Inferior parietal cortex (tissue), 1 donor: ENCODE results near the gene NAA25.
A peak's percentile ranks its signal among the peaks of the same experiment; 100 is the strongest.
"Not testable (repeated sequence)": the region's sequence is repeated elsewhere in the genome, so short reads cannot be mapped to it uniquely, and the experiment has no call there.

Experiments
- DNase-seq: peaks from one replicate; pipeline ENCODE4 v3.0.0-alpha.2; 2016; ENCODE audit errors: extremely low spot score

NAA25 gene

DNA sequence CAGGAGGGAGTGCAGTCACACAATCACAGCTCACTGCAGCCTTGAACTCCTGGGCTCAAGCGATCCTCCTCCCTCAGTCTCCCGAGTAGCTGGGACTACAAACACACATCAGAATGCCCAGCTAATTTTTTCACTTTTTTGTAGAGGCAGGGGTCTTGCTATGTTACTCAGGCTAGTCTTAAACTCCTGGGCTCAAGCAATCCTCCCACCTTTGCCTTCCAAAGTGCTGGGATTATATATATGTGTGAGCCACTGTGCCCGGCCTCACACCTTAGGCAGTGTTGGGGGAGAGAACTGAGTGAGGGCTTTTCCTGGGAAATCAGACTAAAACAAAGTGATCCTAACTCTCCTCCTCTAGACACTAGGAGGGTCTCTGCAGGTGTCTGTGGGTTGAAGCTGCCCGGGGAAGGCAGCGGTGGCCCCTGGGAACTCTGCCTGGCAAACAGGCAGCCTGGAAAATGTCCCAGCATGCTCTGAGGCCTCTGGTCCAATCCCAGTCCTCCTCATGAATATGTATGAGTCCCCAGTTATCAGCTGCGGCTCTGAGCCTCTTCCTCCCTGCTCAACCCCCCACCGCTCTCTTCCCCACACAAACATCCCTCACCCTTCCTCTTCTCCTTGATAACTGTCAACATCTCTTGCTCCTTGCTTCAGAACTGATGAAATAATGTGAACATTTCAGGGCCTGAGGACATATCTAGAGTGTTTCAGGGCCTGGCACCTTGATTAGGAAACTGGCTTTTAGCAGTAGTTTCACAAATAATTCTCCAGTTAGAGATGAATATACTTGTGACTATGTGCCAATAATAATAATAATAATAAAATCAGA, 7.9 kb upstream of the NAA25 start:
- DNase-seq: peak; percentile 91

DNA sequence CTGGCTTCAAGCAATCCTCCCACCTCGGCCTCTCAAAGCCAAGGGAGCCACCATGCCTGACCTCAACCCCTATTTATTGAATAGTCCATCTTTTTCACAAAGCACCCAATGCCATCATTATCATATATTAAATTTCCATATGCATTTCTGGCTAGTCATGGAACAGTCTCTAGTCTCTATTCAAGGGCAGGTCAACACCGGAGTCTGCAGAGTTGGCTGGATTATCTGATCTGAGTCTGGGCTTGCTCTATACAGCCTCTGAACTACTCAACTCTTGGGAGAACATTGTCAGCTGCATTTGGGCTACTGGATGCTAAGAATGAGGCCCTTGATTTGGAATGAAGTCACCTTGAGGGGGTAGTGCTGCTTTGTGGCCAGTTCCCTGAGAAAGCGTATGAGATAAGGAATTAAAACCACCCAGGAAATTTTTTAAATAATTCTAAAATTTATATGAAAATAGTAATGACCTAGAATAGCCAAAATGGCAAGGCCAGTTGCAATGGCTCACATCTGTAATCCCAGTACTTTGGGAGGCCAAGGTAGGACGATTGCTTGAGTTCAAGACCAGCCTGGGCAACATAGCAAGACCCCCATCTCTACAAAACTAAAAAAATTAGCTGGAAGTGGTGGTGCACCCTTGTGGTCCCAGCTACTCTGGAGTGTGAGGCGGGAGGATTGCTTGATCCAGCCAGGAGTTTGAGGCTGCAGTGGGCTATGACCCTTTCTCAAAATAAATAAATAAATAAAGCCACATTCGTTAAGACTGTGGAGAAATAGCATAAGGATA, 6.9 kb upstream of the NAA25 start:
- DNase-seq: no peak

DNA sequence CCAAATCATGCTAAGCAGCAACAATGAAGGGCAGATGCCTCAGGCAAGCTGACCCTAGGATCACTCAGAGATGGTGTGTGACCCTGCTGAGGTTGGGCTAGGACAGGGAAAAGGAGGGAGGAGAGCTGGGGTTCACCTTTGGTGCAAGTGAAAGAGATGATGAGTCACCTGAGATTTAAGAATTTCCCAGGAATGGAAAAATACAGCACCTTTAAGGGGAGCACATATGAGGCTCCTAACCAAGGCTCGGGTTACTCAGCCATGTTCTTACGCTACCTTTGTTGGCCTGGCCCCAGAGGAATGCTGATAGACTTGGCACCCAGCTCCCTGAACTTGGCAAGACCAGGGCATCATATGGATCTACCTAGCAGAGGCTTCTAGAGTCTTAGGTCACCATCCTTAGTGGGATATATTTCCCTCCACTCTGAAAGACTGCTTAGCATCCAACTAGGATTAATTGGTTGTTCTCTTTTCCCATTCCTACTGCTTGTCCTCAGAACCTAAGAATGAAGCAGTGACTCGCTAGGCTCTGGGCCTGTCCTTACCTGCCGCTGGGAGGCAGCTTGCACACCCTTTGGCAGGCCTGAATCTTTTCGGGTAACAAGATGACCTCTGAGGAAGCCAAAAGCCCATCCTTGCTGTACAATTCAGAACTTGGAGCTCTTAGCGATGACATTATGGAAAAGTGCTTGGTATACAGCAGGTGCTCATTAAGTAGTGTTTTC, 4.0 kb upstream of the NAA25 start:
- no peak for DNase-seq

DNA sequence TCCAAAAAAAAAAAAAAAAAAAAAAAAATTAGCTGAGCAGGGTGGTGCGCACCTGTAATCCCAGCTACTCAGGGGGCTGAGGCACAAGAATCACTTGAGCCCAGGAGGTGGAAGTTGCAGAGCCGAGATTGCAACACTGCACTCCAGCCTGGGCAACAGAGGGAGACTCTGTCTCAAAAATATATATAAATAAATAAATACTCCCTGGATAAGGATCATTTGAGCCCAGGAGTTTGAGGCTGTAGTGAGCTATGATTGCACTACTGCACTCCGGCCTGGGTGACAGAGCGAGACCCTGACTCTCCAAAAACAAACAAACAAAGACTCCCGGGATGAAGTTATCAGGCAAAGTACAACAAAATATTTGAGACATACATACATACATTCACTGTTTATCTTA, 3.3 kb upstream of the NAA25 start:
- DNase-seq: no peak

DNA sequence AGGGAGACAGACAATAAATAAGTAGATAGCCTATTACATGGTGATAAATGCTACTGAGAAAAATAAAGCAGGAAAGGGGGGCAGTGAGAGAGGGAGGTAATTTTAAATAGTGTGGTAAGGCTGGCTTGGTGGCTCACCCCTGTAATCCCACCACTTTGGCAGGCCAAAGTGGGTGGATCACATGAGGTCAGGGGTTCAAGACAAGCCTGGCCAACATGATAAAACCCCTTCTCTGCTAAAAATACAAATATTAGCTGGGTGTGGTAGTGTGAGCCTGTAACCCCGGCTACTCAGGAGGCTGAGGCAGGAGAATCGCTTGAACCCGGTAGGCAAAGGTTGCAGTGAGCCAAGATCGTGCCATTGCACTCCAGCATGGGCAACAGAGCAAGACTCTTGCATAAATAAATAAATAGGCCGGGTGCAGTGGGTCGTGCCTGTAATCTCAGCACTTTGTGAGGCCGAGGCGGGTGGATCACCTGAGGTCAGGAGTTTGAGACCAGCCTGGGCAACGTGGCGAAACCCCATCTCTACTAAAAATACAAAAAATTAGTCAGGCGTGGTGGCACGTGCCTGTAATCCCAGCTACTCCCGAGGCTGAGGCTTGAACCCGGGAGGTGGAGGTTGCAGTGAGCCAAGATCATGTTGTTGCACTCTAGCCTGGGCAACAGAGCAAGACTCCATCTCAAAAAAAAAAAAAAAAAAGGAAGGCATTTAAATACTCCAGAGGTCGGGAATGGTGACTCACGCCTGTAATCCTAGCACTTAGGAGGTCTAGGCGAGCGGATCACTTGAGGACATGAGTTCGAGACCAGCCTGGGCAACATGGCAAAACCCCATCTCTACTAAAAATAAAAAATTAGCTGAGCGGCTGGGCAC, 2.4 kb upstream of the NAA25 start:
- not testable (repeated sequence) for DNase-seq

DNA sequence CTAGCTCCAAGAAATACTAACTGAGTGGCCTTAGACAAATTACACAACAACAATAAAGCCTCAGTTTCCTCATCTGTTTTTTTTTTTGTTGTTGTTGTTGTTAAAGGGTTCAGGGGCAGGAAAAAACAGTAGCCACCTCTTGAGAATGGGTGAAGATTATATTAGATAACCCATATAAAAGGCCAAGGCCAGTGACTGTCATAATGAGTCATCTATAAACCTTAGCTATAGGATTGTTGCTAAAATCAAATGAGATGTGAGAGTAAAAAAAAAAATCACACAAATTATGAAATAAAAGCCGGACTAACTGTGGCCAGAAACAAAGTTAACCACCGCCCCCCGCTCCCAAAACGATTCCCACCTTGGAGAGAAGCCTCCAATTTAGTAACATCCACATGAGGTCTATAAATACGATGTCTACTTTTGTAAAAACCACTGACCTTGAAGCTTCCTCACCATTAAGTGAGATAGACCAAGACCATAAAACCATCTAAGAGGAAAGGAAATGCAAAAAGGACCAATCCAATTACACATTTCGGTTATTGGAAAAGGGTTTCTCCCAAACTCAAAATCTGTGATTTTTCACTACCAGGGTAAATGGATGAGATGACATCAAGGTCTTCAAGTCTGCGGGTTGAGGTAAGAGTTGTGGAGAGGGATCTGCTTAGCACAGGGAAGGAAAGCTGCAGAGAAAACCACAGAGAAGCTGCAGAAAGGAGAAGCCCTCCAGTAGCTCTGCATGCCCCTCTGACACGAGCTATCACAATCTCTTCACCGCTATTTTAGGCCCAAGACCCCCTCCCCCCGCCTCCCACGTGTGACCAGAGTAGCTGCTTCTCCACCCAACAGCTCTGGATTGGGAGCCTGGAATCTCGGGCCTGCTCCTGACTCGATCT, 1.0 kb downstream of the NAA25 start:
- no peak for DNase-seq

- no peak for DNase-seq
Measured at GRCh38 chr12:112105891-112106290, 2.7 kb downstream of the NAA25 start.

- DNase-seq: no peak
Measured at GRCh38 chr12:112103758-112104503, 4.7 kb downstream of the NAA25 start.

DNA sequence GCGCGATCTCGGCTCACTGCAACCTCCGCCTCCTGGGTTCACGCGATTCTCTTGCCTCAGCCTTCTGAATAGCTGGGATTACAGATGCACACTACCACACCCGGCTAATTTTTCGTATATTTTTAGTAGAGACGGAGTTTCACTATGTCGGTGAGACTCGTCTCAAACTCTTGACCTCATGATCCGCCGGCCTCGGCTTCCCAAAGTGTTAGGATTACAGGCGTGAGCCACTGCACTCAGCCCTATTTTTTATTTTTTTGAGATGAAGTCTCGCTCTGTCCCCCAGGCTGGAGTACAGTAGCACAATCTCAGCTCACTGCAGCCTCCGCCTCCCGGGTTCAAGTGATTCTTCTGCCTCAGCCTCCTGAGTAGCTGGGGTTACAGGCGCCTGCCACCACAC, 5.8 kb downstream of the NAA25 start:
- DNase-seq: not testable (repeated sequence)

DNA sequence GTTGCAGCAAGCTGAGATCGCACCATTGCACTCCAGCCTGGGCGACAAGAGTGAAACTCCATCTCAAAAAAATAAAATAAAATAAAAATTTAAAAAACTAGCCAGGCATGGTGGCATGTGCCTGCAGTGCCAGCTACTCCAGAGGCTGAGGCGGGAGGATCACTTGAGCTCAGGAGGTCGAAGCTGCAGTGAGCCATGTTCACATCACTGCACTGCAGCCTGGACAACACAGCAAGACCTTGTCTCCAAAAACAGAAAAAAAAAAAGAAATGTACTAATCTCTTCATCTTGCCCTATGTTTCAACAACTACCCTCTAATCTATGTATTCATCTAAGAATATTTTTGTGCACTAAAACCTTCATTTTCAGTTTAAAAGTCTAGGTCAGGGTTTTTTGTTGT, 6.5 kb downstream of the NAA25 start:
- no peak for DNase-seq

- DNase-seq: not testable (repeated sequence)
Measured at GRCh38 chr12:112100500-112100899, 8.1 kb downstream of the NAA25 start.

DNA sequence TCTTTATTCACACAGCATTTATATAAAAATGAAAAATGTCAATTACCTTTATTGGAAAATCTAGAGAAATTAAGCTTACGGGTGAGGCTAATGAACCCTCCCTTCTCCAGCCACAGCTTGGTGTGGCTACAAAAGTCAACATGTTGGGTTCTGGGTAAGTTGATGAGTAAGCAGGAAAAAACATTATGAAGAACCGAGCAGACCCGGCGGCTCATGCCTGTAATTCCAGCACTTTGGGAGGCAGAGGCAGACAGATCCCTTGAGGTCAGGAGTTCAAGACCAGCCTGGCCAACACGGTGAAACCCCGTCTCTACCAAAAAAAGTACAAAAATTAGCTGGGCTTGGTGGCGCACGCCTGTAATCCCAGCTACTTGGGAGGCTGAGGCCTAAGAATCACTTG, 10.9 kb downstream of the NAA25 start:
- no peak for DNase-seq

DNA sequence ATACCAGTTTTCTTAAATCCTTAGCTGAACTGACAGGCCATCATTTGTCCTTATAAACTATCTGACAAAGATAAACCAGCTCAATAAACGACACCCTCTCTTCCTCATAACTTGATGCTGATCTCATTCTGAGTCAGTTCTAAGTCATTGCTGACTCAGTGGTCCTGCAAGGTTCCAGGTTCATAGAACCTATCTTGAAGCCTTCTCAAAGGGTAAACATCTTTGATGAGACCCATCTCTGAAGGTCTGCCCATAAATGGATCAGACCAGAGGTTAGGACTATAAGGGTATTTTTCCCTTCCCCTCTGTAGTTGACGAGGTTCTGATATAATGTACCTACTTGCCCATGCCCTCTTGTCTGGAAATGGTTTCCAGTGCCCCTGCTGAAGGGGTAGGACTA, 11.9 kb downstream of the NAA25 start:
- no peak for DNase-seq

GRCh38 chr12:112096070-112096469, 12.5 kb downstream of the NAA25 start:
- DNase-seq: no peak

DNA sequence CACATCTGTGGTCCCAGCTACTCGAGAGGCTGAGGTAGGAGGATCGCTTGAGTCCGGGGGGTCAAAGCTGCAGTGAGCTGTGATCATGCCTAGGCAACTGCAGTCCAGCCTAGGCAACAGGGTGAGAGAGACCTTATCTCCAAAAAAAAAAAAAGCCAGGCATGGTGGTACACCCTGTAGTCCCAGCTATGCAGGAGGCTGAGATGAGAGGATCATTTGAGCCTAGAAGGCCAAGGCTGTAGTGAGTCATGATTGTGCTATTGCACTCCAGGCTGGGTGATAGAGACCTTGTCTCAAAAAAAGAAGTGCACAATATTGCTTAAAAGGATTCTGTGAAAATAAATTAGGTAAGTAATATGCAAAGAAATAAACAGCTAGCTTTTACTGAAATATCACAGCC, 17.0 kb downstream of the NAA25 start:
- no peak for DNase-seq

DNA sequence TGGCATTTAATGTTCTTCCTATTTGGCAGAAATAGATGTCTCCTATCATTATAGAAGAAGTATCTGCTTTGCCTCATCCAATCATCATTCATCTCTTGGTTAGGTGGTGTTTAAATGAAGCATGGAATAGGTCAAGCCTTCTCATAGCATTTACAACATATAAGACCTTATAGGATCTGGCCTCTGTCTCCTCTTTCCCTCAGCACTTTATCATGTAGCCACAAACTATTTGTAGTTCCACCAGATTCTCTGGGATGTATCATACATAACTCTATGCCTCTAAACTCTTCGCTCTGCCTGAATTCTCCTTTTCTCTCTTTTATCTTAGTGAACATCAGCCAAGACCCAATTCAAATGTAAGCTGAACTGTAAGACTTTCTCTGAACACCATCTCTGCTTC, 20.7 kb downstream of the NAA25 start:
- DNase-seq: no peak

- no peak for DNase-seq
Measured at GRCh38 chr12:112087055-112087850, 21.3 kb downstream of the NAA25 start.

- no peak for DNase-seq
Measured at GRCh38 chr12:112066566-112066965, 42.0 kb downstream of the NAA25 start.

GRCh38 chr12:112063273-112063672, 45.3 kb downstream of the NAA25 start:
- no peak for DNase-seq
